Liver (tissue), 3 donors: ENCODE data around the gene DAZL.

ENCODE experiments used
- ATF3 ChIP-seq: IDR thresholded peaks from 2 replicates; pipeline ENCODE4 v1.6.1; 2016; ENCODE audit warnings: antibody characterized with exemption
- CTCF ChIP-seq: fragments of 150-350 bp; IDR thresholded peaks from 2 replicates; pipeline ENCODE4 v1.5.1; 2017; ENCODE audit warnings: improper control_type of control experiment, low read depth, low read length; ENCODE audit not compliant: missing input control
- EGR1 ChIP-seq, 2 donors: IDR thresholded peaks; 2 replicates each; pipeline ENCODE4 v1.6.1; 2016 to 2018; ENCODE audit warnings: antibody characterized with exemption in 2 of 2, low read depth in 2 of 2
- JUND ChIP-seq, 2 donors: IDR thresholded peaks; 2 replicates each; pipeline ENCODE4 v1.6.1; 2016; ENCODE audit warnings: antibody characterized with exemption in 2 of 2
- RAD21 ChIP-seq, 2 donors: IDR thresholded peaks; 2 replicates each; pipeline ENCODE4 v1.6.1; 2016; ENCODE audit warnings: antibody characterized with exemption in 2 of 2, mild to moderate bottlenecking in 2 of 2
- RXRA ChIP-seq, 2 donors: IDR thresholded peaks; 2 replicates each; pipeline ENCODE4 v1.6.1; 2017 to 2018; ENCODE audit warnings: antibody characterized with exemption in 2 of 2, mild to moderate bottlenecking in 1 of 2
- TAF1 ChIP-seq: conservative IDR thresholded peaks from 2 replicates; pipeline ENCODE4 v1.6.1; 2016; ENCODE audit warnings: antibody characterized with exemption, mild to moderate bottlenecking
- YY1 ChIP-seq: IDR thresholded peaks from 2 replicates; pipeline ENCODE4 v1.6.1; 2016; ENCODE audit warnings: antibody characterized with exemption, mild to moderate bottlenecking
- TF ChIP-seq, protein P1 (sequence below): IDR thresholded peaks from 2 replicates; pipeline ENCODE4 v1.6.1; 2016; ENCODE audit warnings: antibody characterized with exemption
- TF ChIP-seq, protein P2 (sequence below): IDR thresholded peaks from 2 replicates; pipeline ENCODE4 v1.6.1; 2016; ENCODE audit warnings: antibody characterized with exemption, mild to moderate bottlenecking
- donor health status: healthy.
- donor health status: healthy.

DNA sequence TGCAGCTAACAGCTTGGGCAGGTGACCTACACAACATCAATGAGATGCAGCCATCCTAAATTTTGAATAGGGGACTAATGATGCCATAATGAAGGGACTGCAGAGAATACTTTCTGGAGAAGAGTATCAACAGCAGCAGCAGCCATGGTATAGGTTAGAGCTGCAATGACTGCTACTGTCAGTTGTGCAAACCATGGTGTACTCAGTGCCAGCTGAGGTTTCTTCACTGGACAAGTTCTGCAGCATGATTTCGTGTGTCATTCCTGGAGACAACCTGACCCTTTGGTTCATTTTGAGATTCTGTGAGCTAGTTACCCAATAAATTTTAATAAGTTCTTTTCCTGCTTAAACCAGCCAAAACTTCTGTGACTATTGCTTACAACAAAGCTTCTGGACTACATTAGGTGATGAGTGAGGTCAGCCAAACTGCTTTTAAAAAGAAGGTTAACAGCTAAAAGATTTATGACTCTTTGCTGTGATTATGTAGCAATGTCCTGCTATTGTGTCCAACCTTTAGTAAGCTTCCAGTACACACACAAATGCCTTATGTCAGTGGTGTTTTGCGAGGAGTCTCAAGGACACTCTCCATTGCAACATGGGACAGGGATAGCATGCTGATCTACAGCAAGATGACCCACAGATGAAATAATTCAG lies 4.8 kb upstream of the DAZL start:
- TF ChIP-seq ATF3 (no peak), CTCF (no peak), RXRA (IDR thresholded peaks at IDR 0.05) (no peak), TAF1 (no peak), EGR1 (IDR thresholded peaks at IDR 0.05; ENCODE audit: low read depth in 2 of 2) (no peak), RAD21 (IDR thresholded peaks at IDR 0.05) (no peak), JUND (IDR thresholded peaks at IDR 0.05) (no peak), YY1 (no peak)
- TF ChIP-seq, protein P1, sequence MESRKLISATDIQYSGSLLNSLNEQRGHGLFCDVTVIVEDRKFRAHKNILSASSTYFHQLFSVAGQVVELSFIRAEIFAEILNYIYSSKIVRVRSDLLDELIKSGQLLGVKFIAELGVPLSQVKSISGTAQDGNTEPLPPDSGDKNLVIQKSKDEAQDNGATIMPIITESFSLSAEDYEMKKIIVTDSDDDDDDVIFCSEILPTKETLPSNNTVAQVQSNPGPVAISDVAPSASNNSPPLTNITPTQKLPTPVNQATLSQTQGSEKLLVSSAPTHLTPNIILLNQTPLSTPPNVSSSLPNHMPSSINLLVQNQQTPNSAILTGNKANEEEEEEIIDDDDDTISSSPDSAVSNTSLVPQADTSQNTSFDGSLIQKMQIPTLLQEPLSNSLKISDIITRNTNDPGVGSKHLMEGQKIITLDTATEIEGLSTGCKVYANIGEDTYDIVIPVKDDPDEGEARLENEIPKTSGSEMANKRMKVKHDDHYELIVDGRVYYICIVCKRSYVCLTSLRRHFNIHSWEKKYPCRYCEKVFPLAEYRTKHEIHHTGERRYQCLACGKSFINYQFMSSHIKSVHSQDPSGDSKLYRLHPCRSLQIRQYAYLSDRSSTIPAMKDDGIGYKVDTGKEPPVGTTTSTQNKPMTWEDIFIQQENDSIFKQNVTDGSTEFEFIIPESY = no peak
- TF ChIP-seq, protein P2, sequence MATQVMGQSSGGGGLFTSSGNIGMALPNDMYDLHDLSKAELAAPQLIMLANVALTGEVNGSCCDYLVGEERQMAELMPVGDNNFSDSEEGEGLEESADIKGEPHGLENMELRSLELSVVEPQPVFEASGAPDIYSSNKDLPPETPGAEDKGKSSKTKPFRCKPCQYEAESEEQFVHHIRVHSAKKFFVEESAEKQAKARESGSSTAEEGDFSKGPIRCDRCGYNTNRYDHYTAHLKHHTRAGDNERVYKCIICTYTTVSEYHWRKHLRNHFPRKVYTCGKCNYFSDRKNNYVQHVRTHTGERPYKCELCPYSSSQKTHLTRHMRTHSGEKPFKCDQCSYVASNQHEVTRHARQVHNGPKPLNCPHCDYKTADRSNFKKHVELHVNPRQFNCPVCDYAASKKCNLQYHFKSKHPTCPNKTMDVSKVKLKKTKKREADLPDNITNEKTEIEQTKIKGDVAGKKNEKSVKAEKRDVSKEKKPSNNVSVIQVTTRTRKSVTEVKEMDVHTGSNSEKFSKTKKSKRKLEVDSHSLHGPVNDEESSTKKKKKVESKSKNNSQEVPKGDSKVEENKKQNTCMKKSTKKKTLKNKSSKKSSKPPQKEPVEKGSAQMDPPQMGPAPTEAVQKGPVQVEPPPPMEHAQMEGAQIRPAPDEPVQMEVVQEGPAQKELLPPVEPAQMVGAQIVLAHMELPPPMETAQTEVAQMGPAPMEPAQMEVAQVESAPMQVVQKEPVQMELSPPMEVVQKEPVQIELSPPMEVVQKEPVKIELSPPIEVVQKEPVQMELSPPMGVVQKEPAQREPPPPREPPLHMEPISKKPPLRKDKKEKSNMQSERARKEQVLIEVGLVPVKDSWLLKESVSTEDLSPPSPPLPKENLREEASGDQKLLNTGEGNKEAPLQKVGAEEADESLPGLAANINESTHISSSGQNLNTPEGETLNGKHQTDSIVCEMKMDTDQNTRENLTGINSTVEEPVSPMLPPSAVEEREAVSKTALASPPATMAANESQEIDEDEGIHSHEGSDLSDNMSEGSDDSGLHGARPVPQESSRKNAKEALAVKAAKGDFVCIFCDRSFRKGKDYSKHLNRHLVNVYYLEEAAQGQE = no peak
